ENCODE results near the gene GDF7.

The GDF7 gene

DNA sequence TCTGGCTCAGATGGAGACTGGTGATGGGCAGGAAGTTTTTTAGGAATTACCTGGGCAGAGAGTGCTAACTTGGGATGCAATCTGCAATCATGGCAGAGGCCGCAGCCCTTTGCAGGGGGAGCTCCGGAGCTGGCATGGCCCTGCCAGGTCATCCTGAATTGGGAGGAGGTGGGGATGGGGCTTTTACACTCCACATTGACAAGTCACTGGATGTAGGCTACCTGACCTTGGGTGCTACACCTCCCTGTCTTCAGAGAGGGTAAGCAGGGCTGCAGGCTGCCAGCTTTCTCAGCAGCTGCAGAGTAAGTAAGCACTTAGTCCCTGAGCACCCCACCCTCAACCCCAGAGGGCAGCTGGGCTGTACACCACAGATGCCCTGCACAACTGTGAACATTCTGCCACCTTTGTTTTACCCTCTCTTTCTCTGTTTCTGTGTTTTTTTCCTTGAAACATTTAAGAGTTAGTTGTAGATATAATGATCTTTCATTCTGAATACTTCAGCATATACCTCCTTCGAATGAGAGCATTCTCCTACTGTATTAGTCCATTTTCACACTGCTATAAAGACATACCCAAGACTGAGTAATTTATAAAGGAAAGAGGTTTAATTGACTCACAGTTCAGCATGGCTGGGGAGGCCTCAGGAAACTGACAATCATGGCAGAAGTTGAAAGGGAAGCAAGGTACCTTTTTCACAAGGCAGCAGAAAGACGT, 9.3 kb upstream of the GDF7 start:
- in situ Hi-C loops (cut with HindIII; ENCODE audit: low sequenced_read_pairs): no loop called here

DNA sequence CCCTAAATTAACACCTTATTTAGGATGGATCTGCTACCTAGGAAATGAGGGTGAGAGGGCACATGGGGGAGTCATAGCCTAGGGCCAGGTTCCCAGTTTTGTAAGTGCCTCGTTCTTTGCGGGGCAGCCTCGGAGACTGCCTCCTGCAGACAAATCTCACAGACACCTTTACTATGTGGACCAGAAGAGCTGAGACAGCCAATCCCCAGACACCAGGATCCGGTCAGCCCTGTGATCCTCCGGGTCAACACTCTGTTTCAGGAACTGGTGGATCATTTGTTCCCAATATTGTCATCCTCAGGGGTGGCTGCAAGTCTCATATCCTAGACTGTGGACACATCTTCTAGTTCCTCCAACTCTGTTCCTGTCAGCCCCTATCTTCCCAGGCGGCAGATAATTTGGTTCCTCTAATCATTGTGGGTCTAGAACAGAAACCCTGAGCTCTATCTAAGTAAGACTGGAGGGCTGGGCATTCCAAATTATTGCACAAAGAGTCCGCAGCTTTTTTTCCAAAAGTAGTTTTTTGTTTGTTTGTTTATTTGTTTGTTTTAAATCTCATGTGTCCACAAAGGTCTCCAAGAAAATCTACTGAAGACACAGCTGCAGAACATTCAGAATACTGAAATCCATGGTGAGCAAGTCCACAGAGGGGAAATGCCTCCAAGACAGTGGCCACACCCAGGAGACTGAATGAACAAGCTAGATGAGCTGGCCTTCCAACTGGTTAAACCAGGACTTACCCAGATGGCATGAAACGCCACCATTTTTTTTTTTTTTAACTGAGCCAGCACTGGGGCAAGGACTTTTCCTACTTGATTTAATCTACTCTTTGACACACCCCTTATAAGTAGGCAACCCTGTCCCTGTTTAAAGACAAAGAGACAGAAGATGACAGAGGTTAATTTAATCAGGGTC, 6.2 kb upstream of the GDF7 start:
- in situ Hi-C loops (cut with HindIII; ENCODE audit: low sequenced_read_pairs): no loop called here

- in situ Hi-C loops (cut with HindIII; ENCODE audit: low sequenced_read_pairs): no loop called here
These were observed 5.3 kb upstream of the GDF7 start for GRCh38 chr2:20661421-20662307.

GRCh38 chr2:20662308-20662937, 4.5 kb upstream of the GDF7 start:
- in situ Hi-C loops (cut with HindIII; ENCODE audit: low sequenced_read_pairs): no loop called here

DNA sequence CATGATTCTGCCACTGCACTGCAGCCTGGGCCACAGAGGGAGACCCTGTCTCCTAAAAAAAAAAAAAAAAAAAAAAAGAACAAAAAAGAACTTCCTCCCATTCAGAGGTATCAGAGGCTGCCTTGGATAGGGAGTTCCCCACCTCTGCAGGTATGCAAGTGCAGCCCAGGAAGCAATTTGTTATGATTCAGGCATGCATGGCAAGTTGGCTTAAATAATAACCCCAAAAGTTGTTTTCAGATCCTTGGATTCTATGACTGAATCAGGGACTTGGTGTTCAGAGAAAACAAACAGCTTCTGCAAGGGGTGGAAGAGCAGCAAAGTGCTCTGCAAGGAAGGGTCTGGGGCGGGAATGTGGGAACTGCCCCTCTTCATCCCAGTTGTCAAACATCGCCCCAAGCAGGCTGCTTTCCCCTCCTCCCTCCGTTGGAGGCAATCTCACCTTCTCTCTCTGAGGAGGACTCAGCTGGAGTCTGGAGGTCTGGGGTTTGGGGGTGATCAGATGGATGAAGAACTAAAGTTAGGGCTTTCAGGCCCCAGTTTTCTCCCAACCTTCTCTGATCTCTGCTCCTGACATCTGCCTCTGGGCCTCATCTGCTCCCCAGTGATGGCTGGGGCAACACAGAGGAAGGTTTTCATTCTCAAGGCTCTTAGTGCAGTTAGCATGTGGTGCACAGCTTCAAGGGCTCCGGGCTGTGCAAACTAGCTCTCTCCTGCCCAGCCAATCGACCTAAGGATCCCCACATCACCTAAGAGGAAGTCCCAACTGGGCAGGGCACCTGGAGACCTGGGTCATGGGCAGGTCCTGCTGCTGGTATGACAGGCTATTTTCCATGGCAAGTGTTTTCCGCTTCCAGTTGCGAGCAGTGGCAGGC, 3.5 kb upstream of the GDF7 start:
- in situ Hi-C loops (cut with HindIII; ENCODE audit: low sequenced_read_pairs): no loop called here

DNA sequence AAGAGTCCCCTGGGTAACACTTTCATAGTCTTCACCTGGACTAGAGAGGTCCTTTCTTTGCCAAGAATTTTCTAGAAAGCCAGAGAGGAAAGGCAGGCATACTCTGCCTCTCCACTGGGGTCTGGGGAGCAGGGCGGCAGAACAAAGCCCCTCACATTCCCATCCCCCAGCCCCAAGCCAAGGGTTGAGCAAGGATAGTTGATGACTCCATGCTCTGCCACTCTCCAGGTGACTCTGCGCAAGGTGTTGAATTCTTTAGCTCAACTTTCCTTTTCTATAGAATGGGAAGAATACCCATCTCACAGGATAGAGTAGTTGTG, 2.9 kb upstream of the GDF7 start:
- in situ Hi-C loops (cut with HindIII; ENCODE audit: low sequenced_read_pairs): no loop called here

GRCh38 chr2:20664431-20665242, 2.3 kb upstream of the GDF7 start:
- in situ Hi-C loops (cut with HindIII; ENCODE audit: low sequenced_read_pairs): no loop called here

DNA sequence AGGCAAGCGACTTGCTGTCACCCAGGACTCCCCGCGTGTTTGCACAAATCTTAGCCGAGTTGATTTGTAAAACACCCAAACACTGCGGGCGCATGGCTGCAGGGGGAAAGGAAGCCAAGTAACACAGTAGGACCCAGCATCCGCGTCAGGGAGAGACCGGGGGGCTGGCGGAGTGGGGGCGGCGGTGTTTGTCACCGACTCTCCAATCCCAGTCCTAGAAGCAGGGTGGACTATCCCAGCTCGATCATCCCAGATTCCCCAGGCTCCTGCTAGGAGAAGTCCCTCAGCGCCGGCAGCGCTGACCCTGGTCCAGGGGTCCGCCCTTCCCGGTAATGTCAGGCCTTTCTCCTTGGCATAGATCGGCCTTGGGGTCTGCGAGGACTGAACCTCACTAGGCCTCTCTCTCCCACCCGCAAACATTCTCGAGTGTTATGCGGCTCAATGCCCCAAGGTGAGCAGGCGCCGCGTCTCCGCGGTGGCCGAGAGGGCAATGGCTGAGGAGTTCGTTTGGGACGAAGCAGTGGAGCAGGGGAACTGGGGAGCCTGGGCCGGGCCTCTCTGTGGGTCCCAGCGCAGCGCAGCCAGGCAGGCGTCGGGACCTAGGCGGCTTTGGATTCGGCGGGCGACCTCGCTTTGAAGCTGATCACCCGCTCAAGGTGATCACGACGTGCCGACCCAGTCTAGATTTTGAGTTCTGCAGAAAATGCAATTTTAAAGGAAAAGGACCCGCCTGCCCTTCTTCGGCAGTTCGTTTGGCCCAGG, 1.5 kb upstream of the GDF7 start:
- in situ Hi-C loops (cut with HindIII; ENCODE audit: low sequenced_read_pairs): no loop called here

- in situ Hi-C loops (cut with HindIII; ENCODE audit: low sequenced_read_pairs): no loop called here
These were observed 990 bp upstream of the GDF7 start for GRCh38 chr2:20666005-20666303.

GRCh38 chr2:20667151-20667530, 197 bp downstream of the GDF7 start:
- in situ Hi-C loops (cut with HindIII; ENCODE audit: low sequenced_read_pairs): no loop called here

- in situ Hi-C loops (cut with HindIII; ENCODE audit: low sequenced_read_pairs): no loop called here
These were observed 822 bp downstream of the GDF7 start for GRCh38 chr2:20667531-20668401.

DNA sequence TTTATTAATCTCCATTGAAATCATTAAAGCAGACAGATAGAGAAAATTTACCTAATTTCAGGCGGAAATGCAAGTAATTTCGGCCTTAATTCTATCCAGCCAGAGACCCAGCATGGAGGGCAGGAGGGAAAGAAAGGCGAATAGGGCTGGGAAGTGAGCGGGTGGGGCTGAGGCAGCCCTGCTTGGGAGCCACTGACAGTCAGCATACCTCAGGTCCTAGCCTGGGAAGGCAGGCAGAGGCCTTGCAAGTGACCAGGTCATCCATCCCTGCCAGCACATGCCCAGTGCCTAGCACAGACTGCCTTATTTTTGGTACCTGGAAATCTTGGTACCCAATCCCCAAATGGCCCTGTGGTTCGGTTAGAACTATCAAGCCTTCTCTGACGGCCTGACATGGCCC, 1.5 kb downstream of the GDF7 start:
- in situ Hi-C loops (cut with HindIII; ENCODE audit: low sequenced_read_pairs): no loop called here

DNA sequence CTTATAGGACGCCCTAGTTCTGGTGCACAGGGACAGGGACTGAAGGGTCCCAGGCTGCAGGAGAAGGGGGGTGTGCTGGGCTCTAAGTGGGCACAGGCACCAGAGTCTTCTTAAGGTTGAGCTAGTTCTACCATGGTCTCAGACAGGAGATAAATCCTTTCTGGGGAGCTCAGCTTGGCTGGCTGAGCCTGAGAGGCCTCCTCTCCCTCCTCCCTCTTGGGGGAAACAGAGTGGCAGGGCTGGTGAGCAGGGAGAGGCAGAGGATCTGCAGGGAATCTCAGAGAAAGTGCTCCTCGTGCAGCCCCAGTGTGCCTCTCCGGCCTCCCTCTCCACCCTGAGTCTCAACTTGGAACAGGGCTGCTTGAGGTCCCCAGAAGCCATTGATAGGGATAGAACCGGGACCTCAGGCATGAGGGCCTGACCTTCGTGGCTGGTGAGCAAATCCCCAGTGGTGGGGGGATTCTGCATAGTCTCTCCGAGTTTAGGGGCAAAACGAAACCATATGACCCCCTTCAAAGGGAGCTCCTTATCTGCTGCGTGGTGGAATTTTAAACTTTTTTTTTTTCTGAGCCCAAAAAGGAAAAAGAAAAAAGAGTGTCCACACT, 2.0 kb downstream of the GDF7 start:
- in situ Hi-C loops (cut with HindIII; ENCODE audit: low sequenced_read_pairs): no loop called here

DNA sequence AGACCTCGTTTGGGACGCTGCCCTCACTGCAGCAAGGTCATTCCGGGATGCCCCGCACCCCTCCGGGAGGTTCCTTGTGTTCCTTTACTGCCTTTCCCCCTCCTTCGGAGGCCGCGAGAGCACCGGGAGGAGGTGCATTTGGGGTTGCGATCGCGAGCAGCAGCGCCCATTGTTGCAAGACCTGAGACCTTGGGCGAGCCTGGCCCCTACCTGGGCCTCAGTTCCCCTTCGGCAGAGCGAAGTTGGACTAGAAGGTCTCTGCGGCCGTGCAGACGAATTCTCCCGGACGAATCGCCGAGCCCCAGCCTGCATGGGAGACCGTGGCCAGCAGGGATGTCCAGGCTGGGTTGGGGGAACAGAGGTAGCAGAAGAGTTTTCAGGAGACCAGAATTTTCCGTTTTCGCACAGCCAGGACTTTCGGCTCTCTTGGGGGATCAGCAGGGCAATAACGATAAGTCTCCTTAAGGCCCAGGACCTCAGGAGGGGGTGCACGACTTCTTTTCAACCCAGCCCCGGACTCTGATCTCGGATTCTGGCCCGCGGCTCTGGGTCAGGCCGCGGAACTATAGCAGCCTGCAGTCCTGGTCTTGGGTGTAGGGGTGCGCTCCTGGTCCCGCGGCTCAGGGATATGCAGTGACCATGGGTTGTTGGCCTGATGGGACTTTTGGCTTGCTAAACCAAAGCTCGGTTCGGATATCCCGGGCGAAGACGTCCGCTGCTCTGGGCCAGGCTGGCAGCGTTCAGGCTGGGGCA, 2.8 kb downstream of the GDF7 start:
- in situ Hi-C loops (cut with HindIII; ENCODE audit: low sequenced_read_pairs): no loop called here

- in situ Hi-C loops (cut with HindIII; ENCODE audit: low sequenced_read_pairs): no loop called here
These were observed 3.5 kb downstream of the GDF7 start for GRCh38 chr2:20670315-20671035.
